Subcutaneous adipose tissue (tissue), 4 donors: ENCODE results near the gene KCNN1. TPM values are rescaled to one million over a fixed set of nuclear protein-coding genes. Genes with fewer than 3 reads are reported as not detected.

Experiments
- CTCF ChIP-seq: fragments of 450-650 bp; IDR thresholded peaks from one replicate; pipeline ENCODE4 v1.5.1; 2016; ENCODE audit warnings: low read depth, mild to moderate bottlenecking, control low read depth, antibody characterized with exemption, moderate library complexity
- total RNA-seq, 4 donors: library from RNA; depleted of rRNA; stranded (reverse); fragments of >200 nt; gene quantifications; one replicate each; pipeline ENCODE4 v1.1.0, GENCODE V29; 2016

KCNN1 gene
- total RNA-seq, 4 donors from 2014 or later = not detected

DNA sequence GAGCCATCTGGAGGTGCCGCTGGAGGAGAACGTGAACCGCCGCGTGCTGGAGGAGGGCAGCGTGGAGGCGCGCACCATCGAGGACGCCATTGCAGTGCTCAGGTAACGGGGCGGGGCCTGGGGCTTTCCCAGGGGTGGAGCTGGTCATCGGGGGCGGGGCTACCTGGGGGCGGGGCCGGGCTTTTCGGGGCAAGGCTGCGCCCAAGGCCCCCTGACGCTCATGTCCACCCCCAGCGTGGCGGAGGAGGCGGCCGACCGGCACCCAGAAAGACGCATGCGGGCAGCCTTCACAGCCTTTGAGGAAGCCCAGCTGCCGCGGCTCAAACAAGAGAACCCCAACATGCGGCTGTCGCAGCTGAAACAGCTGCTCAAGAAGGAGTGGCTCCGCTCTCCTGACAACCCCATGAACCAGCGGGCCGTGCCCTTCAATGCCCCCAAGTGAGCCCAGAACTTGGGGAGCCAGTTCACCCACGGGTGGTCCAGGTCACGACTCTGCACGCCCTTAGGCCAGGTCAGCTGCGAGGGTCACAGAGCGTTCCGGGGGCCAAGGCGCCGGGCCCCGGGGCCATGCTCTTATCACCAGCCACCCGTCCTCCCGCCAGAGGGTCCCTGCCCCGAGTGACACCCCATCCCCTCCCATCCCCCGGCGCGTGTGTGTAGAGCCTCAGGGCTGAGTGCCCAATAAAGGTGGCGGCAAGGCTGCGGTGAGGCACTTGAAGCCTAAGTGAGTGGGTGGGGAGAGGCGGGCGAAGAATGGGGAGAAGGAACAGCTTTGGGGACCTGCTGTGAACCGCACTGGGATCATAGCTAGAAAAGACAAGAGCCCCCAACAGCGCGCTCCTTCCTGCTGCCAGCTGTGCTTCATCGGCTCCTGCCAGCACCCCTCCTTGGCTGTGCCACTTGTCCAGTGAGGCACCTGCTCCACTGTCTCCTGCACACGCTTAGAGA is 23.4 kb upstream of the KCNN1 start:
- TF ChIP-seq CTCF = no peak

DNA sequence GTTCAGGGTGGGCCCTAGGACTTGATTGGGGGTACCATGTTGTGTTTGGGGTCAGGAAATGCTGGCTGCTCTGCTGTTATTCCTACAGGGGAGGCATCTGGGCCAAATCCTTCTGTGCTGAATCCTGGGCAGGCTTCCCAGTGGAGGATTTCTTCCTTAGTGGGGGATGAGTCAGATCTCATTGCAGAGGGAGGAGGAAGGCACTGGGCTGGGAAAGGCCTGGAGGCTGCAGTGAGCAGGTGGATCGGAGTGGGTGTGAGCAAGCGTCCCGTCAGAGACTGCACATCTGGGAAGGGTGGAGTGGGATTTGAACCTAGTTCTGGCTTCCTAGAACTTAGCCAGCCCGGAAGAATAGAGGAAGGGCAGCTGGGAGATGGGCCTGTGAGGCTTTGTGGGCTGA is 22.6 kb upstream of the KCNN1 start:
- TF ChIP-seq CTCF = no peak

- no peak for TF ChIP-seq CTCF
Measured at GRCh38 chr19:17946965-17947784, 19.7 kb upstream of the KCNN1 start.

DNA sequence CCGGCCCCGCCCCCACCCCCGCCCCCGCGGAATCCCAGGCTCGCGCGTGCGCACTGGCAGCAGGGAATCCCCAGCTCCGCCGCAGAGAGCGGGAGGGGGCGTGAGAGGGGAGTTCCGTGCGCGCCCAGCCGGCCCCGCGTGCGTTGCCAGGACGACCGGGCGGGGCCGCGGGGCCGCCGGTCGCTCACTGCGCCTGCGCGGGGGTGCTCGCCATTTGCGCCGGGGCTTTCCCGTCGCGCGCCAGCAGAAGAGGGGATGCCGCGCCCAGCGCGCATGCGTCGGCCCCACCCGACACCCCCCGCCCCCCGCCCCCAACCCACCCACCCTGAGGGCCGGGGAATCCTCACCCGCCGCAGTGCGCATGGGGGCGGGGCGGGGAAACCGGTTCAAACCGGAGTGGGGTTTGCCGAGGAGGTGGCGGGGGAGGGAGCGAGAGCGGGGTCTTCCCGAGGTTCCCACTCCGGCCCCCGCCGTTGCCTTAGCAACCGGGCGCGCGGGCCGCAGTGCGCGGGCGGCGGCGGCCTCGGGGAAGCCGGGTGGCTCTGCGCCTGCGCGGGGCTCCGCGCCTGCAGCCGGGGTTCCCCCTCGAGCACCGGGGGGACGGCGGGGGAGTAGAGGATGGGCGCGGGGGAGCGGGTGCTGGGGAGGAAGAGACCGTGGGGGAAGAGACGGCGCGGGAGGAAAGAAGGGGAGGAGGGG is 18.9 kb upstream of the KCNN1 start:
- TF ChIP-seq CTCF = no peak

- no peak for TF ChIP-seq CTCF
Measured at GRCh38 chr19:17948514-17948900, 18.4 kb upstream of the KCNN1 start.

GRCh38 chr19:17948931-17949930 is 17.7 kb upstream of the KCNN1 start:
- no peak for TF ChIP-seq CTCF
